Renal pelvis (tissue), 4 donors: ENCODE results near the gene SCO2. TPM values are rescaled to one million over a fixed set of nuclear protein-coding genes. Genes with fewer than 3 reads are reported as not detected.
"Not testable (repeated sequence)": the region's sequence is repeated elsewhere in the genome, so short reads cannot be mapped to it uniquely, and the experiment has no call there.

Source experiments
- DNase-seq: peaks from one replicate; pipeline ENCODE4 v3.0.0-alpha.2; 2013
- polyA plus RNA-seq, 3 donors: library from polyadenylated mRNA; unstranded; fragments of 120-200 nt; gene quantifications; one replicate each; pipeline ENCODE4 v1.2.1, GENCODE V29; 2013; ENCODE audit not compliant: insufficient read length in 3 of 3

Gene SCO2
- polyA plus RNA-seq, 3 donors = 5.4 to 6.7 TPM; not detected in 1

- DNase-seq = no peak
These were observed 3.7 kb downstream of the SCO2 start for GRCh38 chr22:50521710-50522109.

GRCh38 chr22:50520826-50521453 lies 4.5 kb downstream of the SCO2 start:
- DNase-seq = no peak

- DNase-seq = not testable (repeated sequence)
These were observed 5.2 kb downstream of the SCO2 start for GRCh38 chr22:50520184-50520583.

GRCh38 chr22:50519151-50519550 lies 6.2 kb downstream of the SCO2 start:
- no peak for DNase-seq

- no peak for DNase-seq
These were observed 6.8 kb downstream of the SCO2 start for GRCh38 chr22:50518606-50519005.

- DNase-seq = no peak
These were observed 7.7 kb downstream of the SCO2 start for GRCh38 chr22:50517495-50518260.

- no peak for DNase-seq
These were observed 8.5 kb downstream of the SCO2 start for GRCh38 chr22:50516891-50517290.

GRCh38 chr22:50516068-50516467 lies 9.3 kb downstream of the SCO2 start:
- no peak for DNase-seq

GRCh38 chr22:50513175-50513574 lies 12.2 kb downstream of the SCO2 start:
- DNase-seq = no peak

GRCh38 chr22:50508897-50509296 lies 16.5 kb downstream of the SCO2 start:
- DNase-seq = no peak

- peak; percentile 98 for DNase-seq
These were observed 17.2 kb downstream of the SCO2 start, which contains the start of gene NCAPH2 for GRCh38 chr22:50507991-50508884. Gene NCAPH2, plus strand, starts transcription at chr22:50508224. Its CDS starts 114 bp downstream, at chr22:50508338.

- DNase-seq = no peak
These were observed 17.9 kb downstream of the SCO2 start, which contains the start of gene LMF2 for GRCh38 chr22:50507421-50507990. Gene LMF2, minus strand, starts transcription at chr22:50507702. Its CDS starts 27 bp downstream, at chr22:50507675.

GRCh38 chr22:50506611-50507420 lies 18.6 kb downstream of the SCO2 start:
- DNase-seq = no peak

GRCh38 chr22:50505776-50506610 lies 19.4 kb downstream of the SCO2 start:
- no peak for DNase-seq

GRCh38 chr22:50505276-50505775 lies 20.1 kb downstream of the SCO2 start:
- no peak for DNase-seq

- no peak for DNase-seq
These were observed 20.8 kb downstream of the SCO2 start for GRCh38 chr22:50504369-50505211.

GRCh38 chr22:50503475-50504145 lies 21.8 kb downstream of the SCO2 start:
- DNase-seq = no peak
